Endodermal cell (in vitro differentiated cells): ENCODE data around the gene IL1RL2. TPM values are rescaled to one million over a fixed set of nuclear protein-coding genes. Genes with fewer than 3 reads are reported as not detected.

Source experiments
- DNase-seq: peaks from one replicate; pipeline ENCODE4 v3.0.0-alpha.2; 2017
- H3K27ac ChIP-seq: 2 replicates; pipeline ENCODE4 v1.5.1; 2013; ENCODE audit warnings: mild to moderate bottlenecking, low read depth, low read length, moderate library complexity
- H3K27me3 ChIP-seq: 2 replicates; pipeline ENCODE4 v1.6.1; 2013; ENCODE audit warnings: mild to moderate bottlenecking, low read length, moderate library complexity; ENCODE audit not compliant: insufficient read depth, control insufficient read depth, poor library complexity, severe bottlenecking
- H3K36me3 ChIP-seq: 2 replicates; pipeline ENCODE4 v1.7.0; 2013; ENCODE audit warnings: mild to moderate bottlenecking, low read length, moderate library complexity; ENCODE audit not compliant: control insufficient read depth, insufficient read depth
- H3K4me1 ChIP-seq: one replicate; pipeline ENCODE4 v1.7.0; 2013; ENCODE audit warnings: low read length; ENCODE audit not compliant: control insufficient read depth, insufficient read depth
- H3K4me3 ChIP-seq: 2 replicates; pipeline ENCODE4 v1.5.1; 2013; ENCODE audit warnings: mild to moderate bottlenecking, low read length, moderate library complexity
- H3K9ac ChIP-seq: 2 replicates; pipeline ENCODE4 v1.6.1; 2013; ENCODE audit warnings: mild to moderate bottlenecking, low read length, moderate library complexity; ENCODE audit not compliant: poor library complexity, severe bottlenecking; ENCODE audit errors: extremely low read depth
- H3K9me3 ChIP-seq: 2 replicates; pipeline ENCODE4 v1.6.1; 2013; ENCODE audit warnings: mild to moderate bottlenecking, low read length, moderate library complexity; ENCODE audit not compliant: control insufficient read depth
- H3K27ac Mint-ChIP-seq: 2 replicates; pipeline ENCODE4 v1.8.0; 2020; ENCODE audit warnings: mixed read lengths
- H3K27me3 Mint-ChIP-seq: 2 replicates; pipeline ENCODE4 v1.8.0; 2021; ENCODE audit warnings: mild to moderate bottlenecking, mixed read lengths; ENCODE audit not compliant: insufficient read depth
- H3K36me3 Mint-ChIP-seq: 2 replicates; pipeline ENCODE4 v1.8.0; 2020; ENCODE audit warnings: low read depth, mixed read lengths
- H3K4me1 Mint-ChIP-seq: 2 replicates; pipeline ENCODE4 v1.8.0; 2020; ENCODE audit warnings: mixed read lengths
- H3K4me3 Mint-ChIP-seq: 2 replicates; pipeline ENCODE4 v1.8.0; 2020; ENCODE audit warnings: mild to moderate bottlenecking, moderate library complexity, mixed read lengths
- H3K9me3 Mint-ChIP-seq: 2 replicates; pipeline ENCODE4 v1.8.0; 2020; ENCODE audit warnings: mild to moderate bottlenecking, mixed read lengths
- WGBS, 2 experiments: methylation state at CpG; one replicate each; pipeline versions ENCODE4 v1.1.5 to v1.1.7; 2013; ENCODE audit warnings: missing lambda C conversion rate in 2 of 2, mixed read lengths in 1 of 2; ENCODE audit not compliant: insufficient coverage in 1 of 2, insufficient read length in 1 of 2; 5-methylcytosine and 5-hydroxymethylcytosine counted together
- long read RNA-seq, 4 experiments: library from polyadenylated mRNA in 2 of 4; library from RNA in 1 of 4; library from capped mRNA in 1 of 4; stranded (forward) in 3 of 4; unstranded in 1 of 4; transcript quantifications; one replicate each; pipeline ENCODE4 v2.0.0, GENCODE V29; 2020 to 2021; ENCODE audit warnings: inconsistent platforms in 1 of 4
- polyA plus RNA-seq, 2 experiments: library from polyadenylated mRNA; stranded (reverse); fragments of 50-300 nt; gene quantifications; one replicate each; pipeline ENCODE4 v1.2.3, GENCODE V29; 2013
- total RNA-seq, 2 donors: library from RNA; stranded (reverse); fragmentation: NEBNext Ultra II Directional in 1 of 2; extraction: Animal tissue kit (Norgen Biotek cat#: 25700) in 1 of 2; gene quantifications; 2 replicates in 1 of 2; 3 replicates in 1 of 2; pipeline ENCODE4 v1.2.1, GENCODE V29; 2021
- TF ChIP-seq, protein P1 (sequence below): fragments of 200-600 bp; sonication (generic); conservative IDR thresholded peaks from 2 replicates; pipeline ENCODE4 v1.5.0; 2021; ENCODE audit warnings: antibody characterized with exemption, mild to moderate bottlenecking

The IL1RL2 gene
- total RNA-seq: under 1 TPM; 0.38 to 0.44 TPM
- not detected for polyA plus RNA-seq (2013, experiment 1 of 2)
- polyA plus RNA-seq (2013, experiment 2 of 2): not detected
- long read RNA-seq, experiment 1: 0 reads
- long read RNA-seq, experiment 2, partial matches to known transcripts: 0 of 1 reads
- long read RNA-seq, experiment 2, other reads (novel, unspliced or antisense): 1 of 1 reads
- long read RNA-seq, experiment 3, partial matches to known transcripts: 0 of 3 reads
- long read RNA-seq, experiment 3, other reads (novel, unspliced or antisense): 3 of 3 reads
- long read RNA-seq, experiment 4: 0 reads

- no peak for DNase-seq
- Histone ChIP-seq H3K9ac (no peak within 1 kb of the TSS), H3K36me3 (no peaks in the 10 kb centered on the region), H3K27ac (no peak within 1 kb of the TSS), H3K27me3 (peaks cover 46% of the 10 kb centered on the region), H3K4me1 (no peaks in the 10 kb centered on the region), H3K9me3 (no peaks in the 10 kb centered on the region), H3K4me3 (no peak within 1 kb of the TSS)
- no peaks in the 10 kb centered on the region for H3K4me1 Mint-ChIP-seq
- H3K4me3 Mint-ChIP-seq: peak within 1 kb of the TSS; percentile 55
- peaks cover 4% of the 10 kb centered on the region for H3K36me3 Mint-ChIP-seq
- H3K27me3 Mint-ChIP-seq: peaks cover 59% of the 10 kb centered on the region
- peaks cover 4% of the 10 kb centered on the region for H3K9me3 Mint-ChIP-seq
- 45 to 76% methylated on average over 14 to 36 of the region's 36 CpGs for whole genome bisulfite sequencing, 2 experiments
- TF ChIP-seq, protein P1, sequence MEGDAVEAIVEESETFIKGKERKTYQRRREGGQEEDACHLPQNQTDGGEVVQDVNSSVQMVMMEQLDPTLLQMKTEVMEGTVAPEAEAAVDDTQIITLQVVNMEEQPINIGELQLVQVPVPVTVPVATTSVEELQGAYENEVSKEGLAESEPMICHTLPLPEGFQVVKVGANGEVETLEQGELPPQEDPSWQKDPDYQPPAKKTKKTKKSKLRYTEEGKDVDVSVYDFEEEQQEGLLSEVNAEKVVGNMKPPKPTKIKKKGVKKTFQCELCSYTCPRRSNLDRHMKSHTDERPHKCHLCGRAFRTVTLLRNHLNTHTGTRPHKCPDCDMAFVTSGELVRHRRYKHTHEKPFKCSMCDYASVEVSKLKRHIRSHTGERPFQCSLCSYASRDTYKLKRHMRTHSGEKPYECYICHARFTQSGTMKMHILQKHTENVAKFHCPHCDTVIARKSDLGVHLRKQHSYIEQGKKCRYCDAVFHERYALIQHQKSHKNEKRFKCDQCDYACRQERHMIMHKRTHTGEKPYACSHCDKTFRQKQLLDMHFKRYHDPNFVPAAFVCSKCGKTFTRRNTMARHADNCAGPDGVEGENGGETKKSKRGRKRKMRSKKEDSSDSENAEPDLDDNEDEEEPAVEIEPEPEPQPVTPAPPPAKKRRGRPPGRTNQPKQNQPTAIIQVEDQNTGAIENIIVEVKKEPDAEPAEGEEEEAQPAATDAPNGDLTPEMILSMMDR: no peak
- H3K27ac Mint-ChIP-seq: no peak within 1 kb of the TSS
Observed at GRCh38 chr2:102186791-102187495, at the start of gene IL1RL2. TSS of gene IL1RL2 (plus strand) at chr2:102187023. CDS start at chr2:102187868, 845 bp downstream.

GRCh38 chr2:102137138-102137537, 49.7 kb upstream of the IL1RL2 start:
- Mint-ChIP-seq H3K27me3 (peaks cover 32% of the 10 kb centered on the region), H3K4me3 (no peak overlapping the region), H3K27ac (no peak overlapping the region), H3K9me3 (no peaks in the 10 kb centered on the region), H3K4me1 (no peaks in the 10 kb centered on the region), H3K36me3 (no peaks in the 10 kb centered on the region)
- WGBS, 2 experiments: 92 to 94% methylated on average over 1 to 2 of the region's 2 CpGs
- Histone ChIP-seq H3K9ac (no peak overlapping the region), H3K4me3 (no peak overlapping the region), H3K27ac (no peak overlapping the region), H3K27me3 (peaks cover 24% of the 10 kb centered on the region), H3K4me1 (no peaks in the 10 kb centered on the region), H3K9me3 (no peaks in the 10 kb centered on the region), H3K36me3 (no peaks in the 10 kb centered on the region)
- TF ChIP-seq, protein P1: no peak
- DNase-seq: no peak

- no peaks in the 10 kb centered on the region for H3K9me3 Mint-ChIP-seq
- H3K4me1 Mint-ChIP-seq: peaks cover 5% of the 10 kb centered on the region
- Histone ChIP-seq H3K27ac (no peak overlapping the region), H3K9ac (no peak overlapping the region), H3K36me3 (no peaks in the 10 kb centered on the region), H3K4me3 (no peak overlapping the region), H3K9me3 (no peaks in the 10 kb centered on the region), H3K4me1 (no peaks in the 10 kb centered on the region), H3K27me3 (peaks cover 24% of the 10 kb centered on the region)
- no peak overlapping the region for H3K4me3 Mint-ChIP-seq
- TF ChIP-seq, protein P1: no peak
- H3K27ac Mint-ChIP-seq: no peak overlapping the region
- no peaks in the 10 kb centered on the region for H3K36me3 Mint-ChIP-seq
- peaks cover 38% of the 10 kb centered on the region for H3K27me3 Mint-ChIP-seq
- no peak for DNase-seq
- 93 to 94% methylated on average over 3 of the region's 4 CpGs for WGBS, 2 experiments
Observed at GRCh38 chr2:102138331-102138730, 48.5 kb upstream of the IL1RL2 start.
